ENCODE results near the gene DPP6.

GRCh38 chr7:154759989-154760388 is 707.8 kb downstream of the DPP6 start:
- TF ChIP-seq CEBPB (IDR thresholded peaks at IDR 0.05) (no peak), TCF12 (IDR thresholded peaks at IDR 0.05; ENCODE audit: low read depth) (no peak), REST (IDR thresholded peaks at IDR 0.05; ENCODE audit: low read depth) (no peak)

Measured in Ishikawa (cell line).